OCI-LY7 (cell line): ENCODE data around the gene RXFP3.
"Not testable (repeated sequence)": the region's sequence is repeated elsewhere in the genome, so short reads cannot be mapped to it uniquely, and the experiment has no call there.

Experiments
- EZH2phosphoT487 ChIP-seq: fragments of 200-600 bp; sonication (generic); IDR thresholded peaks from 2 replicates; pipeline ENCODE4 v1.6.1; 2018; ENCODE audit warnings: low read depth, borderline replicate concordance, mild to moderate bottlenecking, mixed run types, antibody characterized with exemption, low read length, moderate library complexity, mixed read lengths
- TF ChIP-seq, protein P1 (sequence below): fragments of 200-600 bp; sonication (generic); conservative IDR thresholded peaks from 2 replicates; pipeline ENCODE4 v1.5.1; 2014; ENCODE audit warnings: mild to moderate bottlenecking, antibody characterized with exemption, low read length, moderate library complexity, mixed read lengths

DNA sequence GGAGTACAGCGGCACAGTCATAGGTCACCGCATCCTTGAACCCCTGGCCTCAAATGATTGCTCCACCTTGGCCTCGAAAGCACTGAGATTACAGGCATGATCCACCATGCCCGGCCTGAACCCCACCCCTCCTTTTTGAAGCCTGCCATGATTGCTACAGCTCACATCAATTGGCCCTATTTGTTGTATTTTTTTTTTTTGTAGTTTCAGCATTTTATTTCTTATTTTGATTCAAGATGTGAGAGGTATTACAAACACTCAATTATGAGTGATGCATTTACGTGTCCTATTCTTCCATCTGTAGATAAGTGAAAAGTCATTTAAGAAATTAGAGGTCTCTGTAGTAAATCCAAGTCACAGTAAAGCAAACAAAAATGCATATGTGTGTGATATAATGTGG is 16.0 kb downstream of the RXFP3 start:
- TF ChIP-seq, protein P1, sequence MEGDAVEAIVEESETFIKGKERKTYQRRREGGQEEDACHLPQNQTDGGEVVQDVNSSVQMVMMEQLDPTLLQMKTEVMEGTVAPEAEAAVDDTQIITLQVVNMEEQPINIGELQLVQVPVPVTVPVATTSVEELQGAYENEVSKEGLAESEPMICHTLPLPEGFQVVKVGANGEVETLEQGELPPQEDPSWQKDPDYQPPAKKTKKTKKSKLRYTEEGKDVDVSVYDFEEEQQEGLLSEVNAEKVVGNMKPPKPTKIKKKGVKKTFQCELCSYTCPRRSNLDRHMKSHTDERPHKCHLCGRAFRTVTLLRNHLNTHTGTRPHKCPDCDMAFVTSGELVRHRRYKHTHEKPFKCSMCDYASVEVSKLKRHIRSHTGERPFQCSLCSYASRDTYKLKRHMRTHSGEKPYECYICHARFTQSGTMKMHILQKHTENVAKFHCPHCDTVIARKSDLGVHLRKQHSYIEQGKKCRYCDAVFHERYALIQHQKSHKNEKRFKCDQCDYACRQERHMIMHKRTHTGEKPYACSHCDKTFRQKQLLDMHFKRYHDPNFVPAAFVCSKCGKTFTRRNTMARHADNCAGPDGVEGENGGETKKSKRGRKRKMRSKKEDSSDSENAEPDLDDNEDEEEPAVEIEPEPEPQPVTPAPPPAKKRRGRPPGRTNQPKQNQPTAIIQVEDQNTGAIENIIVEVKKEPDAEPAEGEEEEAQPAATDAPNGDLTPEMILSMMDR: not testable (repeated sequence)
- not testable (repeated sequence) for TF ChIP-seq EZH2phosphoT487
